GM19239 (cell line): ENCODE measurements around the gene CACHD1.

Experiments
- DNase-seq: peaks from one replicate; pipeline ENCODE4 v3.0.0; 2011; ENCODE audit warnings: low spot score; ENCODE audit not compliant: insufficient read length
- FAIRE-seq: peaks from 2 replicates; lab custom pipeline; 2011; peaks lifted over from hg19 to GRCh38; lab: Jason Lieb, UNC

CACHD1 gene

DNA sequence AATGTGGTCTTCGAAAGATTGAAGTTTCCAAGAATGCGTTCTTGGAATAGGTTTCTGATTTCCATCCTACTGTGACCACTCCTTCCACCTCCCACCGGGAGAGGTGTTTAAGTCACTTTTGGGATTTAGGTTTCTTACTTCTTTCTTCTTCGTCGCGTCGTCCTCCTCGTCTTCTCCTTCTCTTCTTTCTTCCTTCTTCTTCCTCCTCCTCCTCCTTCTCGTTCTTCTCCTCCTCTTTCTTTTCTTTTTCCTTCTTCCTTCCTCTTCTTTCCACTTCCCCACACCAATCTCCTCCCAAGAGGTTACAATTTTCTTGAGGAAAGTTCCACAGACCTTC is 2.1 kb downstream of the CACHD1 start:
- DNase-seq (no peak), FAIRE-seq (no peak)

DNA sequence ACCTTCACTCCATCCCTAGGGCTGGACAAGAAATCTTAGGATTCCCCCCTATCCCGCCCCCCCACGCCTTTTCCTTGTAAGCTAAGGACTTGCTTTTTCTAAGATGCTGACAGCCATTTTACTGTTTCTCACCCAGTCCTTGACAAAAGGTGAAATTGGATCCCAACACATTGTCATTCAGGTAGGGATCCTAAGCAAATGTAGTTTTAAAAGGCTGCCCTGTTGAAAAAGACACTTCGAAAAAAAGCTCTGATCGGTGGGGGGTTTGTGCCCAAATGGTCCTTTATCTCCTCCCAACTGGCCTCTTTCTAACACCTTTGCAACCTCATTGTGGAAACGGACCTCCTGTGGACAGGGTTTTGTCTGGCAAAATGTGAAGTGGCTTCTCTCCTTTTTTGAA is 2.9 kb downstream of the CACHD1 start:
- DNase-seq, result no peak

DNA sequence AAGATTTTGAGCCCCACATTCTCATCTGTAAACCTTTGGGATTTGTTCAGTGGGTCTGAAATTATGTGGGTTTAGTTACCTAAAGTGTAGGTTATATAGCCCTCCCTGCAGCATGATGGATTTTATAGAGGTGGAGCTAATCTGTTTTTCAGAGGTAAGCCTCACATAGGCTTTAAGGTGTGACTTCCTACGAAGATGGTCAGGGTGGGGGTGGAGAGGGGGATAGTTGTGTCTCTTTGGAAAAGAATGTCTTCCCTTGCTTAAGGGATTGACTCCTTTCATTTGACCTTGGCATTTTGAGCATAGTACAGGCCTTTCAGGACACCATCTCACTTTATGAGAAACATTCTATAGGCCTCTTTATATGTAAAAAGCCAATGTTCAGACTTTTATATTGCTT is 3.4 kb downstream of the CACHD1 start:
- FAIRE-seq (no peak), DNase-seq (no peak)

More for the DNA sequence above, 2.9 kb downstream of the CACHD1 start:
- FAIRE-seq, result no peak

DNA sequence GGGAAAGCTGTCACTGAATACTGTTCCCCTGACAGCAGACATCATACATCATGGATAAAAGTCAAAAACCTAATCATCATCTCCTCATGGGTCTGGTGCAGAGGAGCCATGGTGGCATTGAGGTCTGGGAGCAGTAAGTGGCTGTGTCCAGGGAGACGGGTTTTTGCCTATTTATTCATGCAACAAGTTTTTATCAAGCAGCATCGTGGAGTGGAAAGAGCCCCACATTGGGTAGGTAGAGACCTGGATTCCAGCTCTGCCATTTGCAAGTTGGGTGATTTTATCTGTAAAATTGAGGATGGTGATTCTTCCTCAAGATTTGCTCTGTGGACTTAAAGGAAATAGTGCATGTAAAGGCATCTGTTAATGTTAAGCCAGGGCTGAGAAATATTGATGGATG is 4.2 kb downstream of the CACHD1 start:
- FAIRE-seq (no peak), DNase-seq (no peak)

DNA sequence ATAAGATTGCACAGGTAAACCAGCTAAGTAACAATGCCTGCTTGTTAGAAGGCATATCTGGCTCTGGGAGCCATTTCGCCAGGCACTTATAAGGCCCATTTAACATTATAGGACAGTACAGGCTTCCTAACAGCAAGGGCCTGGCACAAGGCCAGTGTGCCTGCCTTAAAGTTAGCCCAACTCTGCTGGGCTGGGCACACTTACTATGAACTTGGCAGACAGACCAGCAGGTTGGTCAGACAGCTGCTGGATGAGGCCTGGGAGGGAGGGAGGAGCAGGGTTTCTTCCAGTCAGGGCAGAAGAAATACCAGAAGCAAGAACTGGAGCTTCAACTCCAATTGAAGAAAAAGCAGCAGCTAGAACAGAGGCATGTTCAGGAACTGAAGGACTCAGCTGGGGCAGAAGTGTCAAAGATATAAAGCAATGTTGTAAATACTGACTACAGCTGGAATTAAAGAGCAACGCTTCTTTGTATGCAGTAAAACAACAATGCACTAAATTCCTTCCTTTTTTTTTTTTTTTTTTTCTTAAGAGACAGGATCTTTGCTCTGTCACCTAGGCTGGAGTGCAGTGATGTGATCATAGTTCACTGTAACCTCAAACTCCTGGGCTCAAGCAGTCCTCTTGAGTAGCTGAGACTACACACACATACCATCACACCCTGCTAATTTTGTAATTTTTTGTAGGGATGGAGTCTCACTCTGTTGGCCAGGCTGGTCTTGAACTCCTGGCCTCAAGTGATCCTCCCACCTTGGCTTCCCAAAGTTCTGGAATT is 4.9 kb downstream of the CACHD1 start:
- FAIRE-seq (no peak), DNase-seq (no peak)

DNA sequence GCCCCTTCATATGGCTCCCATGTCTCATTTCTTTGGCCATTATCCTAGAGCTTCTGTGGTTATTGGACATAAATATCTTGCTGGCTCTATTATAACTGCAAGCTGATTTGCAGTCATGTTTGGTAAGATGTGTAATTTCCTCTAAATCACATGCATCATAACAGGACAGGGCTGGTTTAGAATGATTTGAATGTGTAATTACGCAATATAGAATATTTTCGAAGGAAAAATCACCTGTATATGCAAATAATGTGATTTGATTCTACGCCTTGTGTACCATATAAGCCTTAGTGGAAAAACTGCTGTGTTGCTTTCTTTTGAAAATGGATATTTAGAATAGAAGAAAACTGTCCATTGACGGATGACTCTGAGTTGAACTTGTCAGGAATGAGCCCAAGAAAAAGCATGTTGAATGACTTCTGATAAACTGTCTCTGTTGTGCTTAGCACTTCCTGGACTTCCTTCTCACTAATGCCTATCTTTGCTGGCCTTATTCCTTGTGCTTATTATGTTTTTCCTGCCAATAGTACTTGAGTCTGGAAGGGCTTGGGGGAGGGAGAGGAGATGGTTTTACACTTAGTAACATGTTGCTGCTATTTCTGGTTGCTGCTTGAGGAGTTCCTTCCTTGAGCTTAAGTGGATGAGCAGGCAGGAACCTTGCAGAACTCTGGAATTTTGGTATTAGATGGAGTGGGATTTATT is 6.5 kb downstream of the CACHD1 start:
- no peak for FAIRE-seq
- no peak for DNase-seq

DNA sequence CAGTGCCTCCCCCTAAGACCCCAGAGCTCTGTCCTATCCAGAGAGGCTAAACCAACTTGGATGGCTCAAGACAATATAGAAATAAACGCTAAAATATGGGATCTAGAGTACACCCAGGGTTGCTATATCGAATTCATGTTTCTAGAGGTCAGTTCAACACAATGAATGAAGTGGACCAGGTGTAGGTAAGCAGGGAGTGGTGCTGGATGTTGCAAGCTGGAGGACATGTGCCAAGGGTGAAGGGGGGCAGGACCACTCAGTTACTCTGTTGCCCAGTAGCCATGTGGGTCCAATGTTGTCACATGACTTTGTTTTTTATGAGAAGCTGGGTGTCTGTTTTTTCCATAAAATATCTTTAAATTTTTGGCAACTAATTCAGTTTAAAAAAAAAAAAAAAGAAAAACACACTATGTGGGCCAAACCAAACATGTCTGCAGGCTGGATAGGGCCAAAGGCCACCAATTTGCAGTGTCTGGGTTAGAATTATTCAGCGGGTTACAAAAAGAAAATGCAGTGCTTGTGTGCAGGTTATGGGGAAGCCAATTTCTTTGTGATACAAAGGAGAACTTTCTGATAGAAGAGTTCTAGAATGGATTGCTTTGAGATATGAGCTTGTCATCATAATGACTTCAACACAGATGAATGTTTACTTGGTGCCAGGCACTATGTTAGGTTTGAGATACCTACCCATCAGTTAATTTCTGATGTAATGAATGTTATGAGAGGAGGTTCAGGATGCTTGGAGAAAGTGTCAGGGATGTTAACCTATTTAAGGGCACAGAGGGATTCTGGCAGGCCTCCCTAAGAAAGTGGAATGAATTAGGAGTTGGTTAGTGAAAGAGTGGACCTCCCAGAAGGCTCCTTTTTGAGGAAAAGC is 8.9 kb downstream of the CACHD1 start:
- DNase-seq (no peak), FAIRE-seq (no peak)

DNA sequence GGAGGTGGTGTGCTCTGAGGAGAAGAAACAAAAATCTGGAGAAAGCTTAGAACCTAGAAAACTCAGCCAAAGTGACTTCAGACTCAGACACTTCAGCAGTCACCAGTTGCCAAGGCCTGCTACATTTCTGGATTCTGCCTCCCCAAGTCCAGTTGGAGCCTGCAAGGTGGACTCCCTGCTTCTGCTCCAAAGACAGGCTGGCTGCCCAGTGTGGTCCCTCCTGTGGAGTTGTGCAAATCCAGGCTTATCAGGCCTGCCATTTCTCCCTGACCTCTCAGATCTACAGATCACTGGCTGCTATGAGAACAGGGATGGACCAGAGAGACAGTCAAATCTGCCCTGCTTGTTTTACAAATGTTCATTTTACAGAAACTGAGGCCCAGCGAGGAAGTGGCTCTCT is 9.9 kb downstream of the CACHD1 start:
- no peak for FAIRE-seq
- no peak for DNase-seq

DNA sequence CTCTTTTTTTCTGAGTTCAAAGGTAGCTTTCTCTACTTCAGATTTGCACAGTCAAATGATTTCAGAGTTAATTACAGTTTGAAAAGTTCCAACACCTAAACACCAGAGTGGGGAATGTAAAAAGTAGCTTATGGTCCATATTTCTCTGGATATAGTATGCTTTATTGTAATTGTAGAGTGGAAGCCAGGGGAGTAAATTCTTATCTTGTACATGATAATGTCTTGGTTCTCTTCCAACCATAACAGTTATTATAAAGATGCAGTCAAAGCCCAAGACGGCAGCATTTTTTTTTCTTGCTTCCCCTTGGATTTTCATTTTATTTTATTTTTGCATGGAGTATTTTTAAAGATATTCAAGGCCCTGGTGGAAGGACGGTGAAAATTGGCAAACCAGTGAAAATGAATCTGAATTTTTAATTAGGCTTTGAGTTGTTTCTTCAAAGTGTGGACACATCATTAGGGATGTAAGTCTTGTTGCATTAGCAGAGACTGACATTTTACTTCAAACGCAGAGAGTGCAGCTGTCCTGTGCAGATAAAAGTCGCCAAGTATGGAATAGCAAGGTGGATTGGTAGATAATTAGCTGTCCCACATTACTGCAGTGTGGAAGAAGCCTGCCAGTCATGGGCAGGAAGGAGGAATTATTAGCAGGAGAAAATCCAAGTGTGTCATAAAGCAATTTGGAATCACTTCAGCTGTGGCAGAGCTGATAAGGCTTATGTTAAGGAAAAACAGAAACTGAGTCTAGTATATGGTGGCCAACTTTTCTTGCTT is 11.3 kb downstream of the CACHD1 start:
- DNase-seq (no peak), FAIRE-seq (no peak)

DNA sequence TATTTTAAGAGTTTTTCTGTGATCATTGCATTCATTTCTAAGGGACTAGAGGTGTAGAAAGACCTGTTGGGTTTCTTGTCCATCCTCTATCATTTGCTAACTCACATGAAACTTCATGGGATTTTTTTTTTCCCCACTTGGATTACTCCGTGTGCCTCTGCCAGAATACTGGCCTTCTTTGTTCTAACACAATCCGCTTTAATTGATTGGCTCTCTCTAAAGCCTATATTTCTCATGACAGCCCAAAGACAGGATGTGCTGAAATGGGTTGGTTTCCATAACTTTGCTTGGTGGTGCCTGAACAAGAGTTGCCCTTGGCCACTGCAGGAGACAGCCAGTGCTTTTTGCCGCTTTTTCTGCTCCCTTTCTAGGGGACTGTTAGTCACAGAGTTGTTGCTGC is 12.2 kb downstream of the CACHD1 start:
- DNase-seq, result no peak

DNA sequence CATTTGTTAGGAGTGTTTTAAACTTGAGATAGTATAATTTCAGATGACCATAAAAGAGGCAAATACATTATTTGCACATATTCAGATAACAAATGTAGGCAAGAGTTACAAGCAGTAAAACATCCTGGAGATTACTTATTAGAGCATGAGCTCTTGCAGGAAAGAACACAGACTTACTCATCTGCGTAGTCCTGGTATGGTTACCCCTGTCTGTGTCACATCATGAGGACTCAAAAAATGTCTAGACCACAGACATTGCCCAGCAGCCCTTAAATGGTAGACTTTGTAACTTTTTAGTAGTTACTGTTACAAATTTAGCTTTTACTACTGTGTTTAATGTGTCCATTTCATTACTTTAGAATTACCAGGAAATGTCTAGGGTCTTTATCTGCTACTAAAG is 12.8 kb downstream of the CACHD1 start:
- DNase-seq, result no peak
- no peak for FAIRE-seq

More for the DNA sequence above, 12.2 kb downstream of the CACHD1 start:
- no peak for FAIRE-seq

DNA sequence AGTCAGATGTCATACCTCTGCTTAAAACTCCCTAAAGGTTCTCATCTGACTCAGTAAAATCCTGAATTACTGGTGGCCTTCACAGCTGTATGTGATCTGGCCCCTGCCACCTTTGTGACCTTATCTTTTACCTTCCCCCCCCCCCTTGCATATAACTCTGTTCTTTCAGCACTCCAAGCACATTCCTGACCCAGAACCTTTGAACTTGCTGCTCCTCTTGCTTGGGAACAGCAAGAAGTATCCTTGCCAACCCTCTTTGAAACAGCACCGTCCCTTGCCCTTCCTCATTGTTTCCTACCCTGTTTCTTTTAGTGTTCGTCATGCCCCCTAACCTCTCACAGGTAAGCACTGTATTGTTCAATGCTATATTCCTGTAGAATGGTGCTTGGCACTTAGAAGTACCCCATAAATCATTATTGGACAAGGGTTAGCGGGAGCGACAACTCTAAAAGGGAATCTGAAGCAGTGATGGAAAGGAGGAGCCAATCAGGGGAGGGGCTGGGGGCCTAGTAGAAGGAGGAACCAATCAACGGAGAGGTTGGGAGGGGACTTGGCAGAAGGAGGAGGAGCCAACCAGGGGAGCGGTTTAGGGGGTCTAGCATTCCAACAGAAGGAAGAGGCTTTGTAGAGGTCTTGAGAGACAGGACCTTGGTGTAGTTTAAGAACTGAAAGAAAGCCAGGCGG is 13.9 kb downstream of the CACHD1 start:
- FAIRE-seq, result no peak

DNA sequence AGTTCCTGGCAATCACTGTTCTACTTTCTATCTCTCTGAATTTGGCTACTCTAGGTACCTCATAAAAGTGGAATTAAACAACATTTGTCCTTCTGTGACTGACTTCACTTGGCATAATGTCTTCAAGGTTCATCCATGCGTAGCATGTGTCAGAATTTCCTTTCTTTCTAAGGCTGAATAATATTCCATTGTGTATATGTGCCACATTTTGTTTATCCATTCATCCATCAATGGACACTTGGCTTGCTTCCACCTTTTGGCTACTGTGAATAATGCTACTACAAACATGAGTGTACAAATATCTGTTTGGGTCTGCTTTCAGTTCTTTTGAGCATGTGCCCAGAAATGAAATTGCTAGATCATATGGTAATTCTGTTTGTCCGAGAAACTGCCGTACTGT is 14.7 kb downstream of the CACHD1 start:
- DNase-seq (no peak), FAIRE-seq (no peak)

More for the DNA sequence above, 13.9 kb downstream of the CACHD1 start:
- DNase-seq, result no peak

DNA sequence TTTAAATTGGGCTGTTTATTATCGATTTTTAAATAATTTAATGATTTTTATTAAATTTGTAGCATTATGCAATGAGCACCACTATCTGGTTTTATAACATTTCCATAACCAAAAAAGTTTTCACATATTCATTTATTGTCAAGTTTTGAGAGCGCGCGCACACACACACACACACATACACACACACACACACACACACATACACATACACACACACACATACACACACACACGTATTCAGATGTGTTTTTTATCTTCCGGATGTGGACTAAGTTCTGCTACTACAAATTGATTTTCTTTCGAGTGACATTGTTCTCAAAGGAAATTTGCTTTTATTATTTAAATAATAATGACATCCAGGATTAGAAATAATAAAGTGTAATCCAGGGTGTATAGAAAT is 16.3 kb downstream of the CACHD1 start:
- no peak for FAIRE-seq

DNA sequence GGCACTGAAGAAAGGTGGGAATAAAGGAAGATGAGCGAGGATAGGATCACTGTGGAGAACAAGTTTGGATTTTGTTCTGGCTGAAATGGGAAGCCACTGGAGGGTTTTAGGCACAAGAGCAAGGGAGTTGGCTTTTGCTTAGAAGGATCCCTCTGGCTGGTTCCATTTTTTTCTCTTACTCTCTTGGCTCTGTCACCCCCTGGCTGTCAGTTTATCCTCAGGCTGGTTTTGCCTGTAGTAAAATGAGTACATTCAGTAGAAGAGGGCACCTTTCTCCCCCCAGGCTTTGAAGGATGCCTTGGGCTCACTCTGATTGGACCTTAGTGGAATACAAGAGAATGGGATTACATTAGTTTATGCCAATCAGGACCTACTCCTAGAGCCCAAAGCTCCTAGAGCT is 17.1 kb downstream of the CACHD1 start:
- DNase-seq, result no peak
- FAIRE-seq, result no peak

More for the DNA sequence above, 16.3 kb downstream of the CACHD1 start:
- no peak for DNase-seq

DNA sequence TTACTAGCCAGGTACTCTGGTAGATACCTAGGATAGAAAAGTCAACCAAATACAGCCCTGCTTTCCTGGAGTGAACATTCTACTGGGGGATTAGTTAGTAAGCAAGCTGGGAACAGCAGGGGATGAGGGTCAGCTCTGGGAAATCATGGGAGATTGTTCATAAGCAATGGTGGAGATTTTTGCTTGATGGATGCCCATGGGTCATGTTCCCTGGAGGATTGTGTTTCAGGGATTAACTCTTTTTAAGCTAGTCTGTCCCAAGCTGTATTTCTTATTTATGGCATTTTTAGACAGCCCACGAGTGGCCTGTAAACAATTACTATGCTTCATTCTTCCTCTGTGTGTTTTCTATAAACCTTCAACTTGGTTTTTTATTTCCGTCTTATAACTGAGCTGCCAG is 18.9 kb downstream of the CACHD1 start:
- FAIRE-seq, result no peak
- no peak for DNase-seq

DNA sequence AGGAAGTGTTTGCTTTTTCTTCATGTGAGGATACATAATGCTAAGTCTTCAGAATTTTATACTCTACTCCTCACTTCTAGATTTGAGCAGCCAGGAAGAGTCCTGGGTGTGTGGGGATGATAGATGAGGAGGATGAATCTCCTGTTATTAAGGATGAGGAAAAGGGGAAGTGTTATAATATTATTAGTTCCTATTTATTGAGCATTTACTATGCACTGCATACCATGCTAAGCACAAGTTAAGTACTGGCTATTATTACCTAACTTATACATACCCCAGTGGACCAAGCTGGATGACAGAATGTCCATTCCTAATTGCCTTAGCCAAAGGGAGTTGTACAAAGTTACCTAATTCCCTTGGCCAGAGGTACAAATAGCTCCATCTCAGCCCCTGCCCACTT is 19.8 kb downstream of the CACHD1 start:
- no peak for FAIRE-seq

DNA sequence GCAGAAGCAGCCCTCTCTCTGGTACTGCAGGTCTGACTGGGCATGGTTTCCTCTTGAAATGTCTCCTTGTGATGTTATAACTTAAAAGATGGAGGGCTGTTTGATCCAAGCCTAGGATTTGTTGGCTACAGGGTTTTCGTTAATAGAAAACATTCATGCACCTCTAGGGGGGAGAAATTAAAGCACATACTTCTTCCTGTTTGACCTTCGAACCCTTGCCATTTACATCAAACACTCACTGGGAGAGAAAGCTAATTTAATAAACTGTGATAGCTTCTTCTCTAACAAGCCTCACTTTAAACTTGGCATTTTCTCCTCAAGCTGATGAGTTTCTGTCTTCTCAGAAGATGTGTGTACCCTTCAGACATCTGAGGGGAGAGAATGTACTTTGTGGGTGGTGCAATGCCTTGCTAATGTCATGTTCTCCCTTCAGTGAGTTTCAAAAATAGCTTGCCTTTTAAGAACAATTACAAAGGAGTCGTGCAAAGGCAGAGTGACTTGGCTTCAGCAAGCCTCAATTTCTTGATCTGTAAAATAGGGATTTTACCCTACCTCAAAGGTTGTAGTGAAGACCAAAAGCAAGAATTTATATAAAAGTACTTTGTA is 20.4 kb downstream of the CACHD1 start:
- FAIRE-seq (no peak), DNase-seq (no peak)

More for the DNA sequence above, 19.8 kb downstream of the CACHD1 start:
- no peak for DNase-seq

DNA sequence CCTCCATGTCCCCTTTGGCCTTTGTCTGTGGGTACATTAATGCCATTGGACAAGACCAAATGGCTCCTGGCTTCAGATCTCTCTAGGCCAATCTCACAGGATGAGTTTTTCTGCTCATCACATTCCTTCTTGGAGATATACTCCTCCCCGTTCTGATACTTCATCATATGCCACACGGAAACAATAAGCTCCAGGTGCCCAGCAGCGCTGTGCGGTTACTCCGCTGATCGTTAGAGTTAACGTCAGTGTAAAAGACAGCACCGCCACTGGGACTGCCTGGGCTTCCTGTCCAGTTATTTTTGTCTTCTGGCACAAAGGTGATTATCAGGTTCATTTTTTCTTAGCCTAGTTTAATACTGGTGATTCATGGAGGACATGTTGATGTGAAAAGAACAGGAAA is 22.5 kb downstream of the CACHD1 start:
- DNase-seq, result no peak
- FAIRE-seq, result no peak
